GM21786 (cell line): ENCODE data around the gene SUPT6H.
"Not testable (repeated sequence)": the region's sequence is repeated elsewhere in the genome, so short reads cannot be mapped to it uniquely, and the experiment has no call there.

Experiments used
- ATAC-seq: cut with Tn5 transposase; IDR thresholded peaks from one replicate; pipeline ENCODE4 v1.9.1; 2021; ENCODE audit not compliant: unreplicated experiment

Gene SUPT6H

GRCh38 chr17:28717578-28718332, 55.8 kb downstream of the SUPT6H start, which contains the start of gene RAB34:
Gene RAB34 (minus strand): TSS chr17:28717868. CDS start chr17:28717266, 602 bp downstream.
- ATAC-seq: no peak

DNA sequence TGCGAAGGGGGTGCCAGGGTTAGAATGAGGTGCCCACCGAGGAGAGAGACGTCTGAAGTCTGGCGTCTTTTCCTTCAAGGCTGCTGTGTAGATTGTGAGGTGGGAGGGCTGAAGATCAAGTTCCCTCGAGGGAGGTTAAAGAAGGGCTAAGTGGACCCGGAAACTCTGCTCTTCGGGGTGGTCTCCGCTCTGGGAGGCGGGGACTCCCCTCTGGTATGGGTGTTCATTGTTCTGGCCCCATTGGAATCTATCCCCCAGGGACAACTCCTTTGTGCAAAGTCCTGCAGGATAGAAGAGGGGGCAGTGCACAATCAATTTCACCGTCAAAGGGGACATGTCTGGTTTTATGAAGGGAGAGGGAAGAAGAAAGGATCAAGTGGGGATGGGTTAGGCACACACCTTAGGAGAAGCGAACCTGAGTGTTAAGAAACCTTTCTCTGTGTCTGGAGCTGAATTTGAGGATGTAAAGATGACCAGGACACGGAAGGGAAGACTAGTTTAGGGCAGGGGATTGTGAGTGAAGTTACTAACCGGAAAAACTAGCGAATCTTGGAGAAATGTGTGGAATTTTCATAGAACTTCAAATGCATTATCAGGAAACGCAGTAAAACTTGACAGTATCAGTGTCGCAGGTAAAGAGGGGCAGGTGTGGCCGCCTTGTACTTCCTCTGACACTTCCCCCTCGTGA, 56.5 kb downstream of the SUPT6H start:
- no peak for ATAC-seq

- no peak for ATAC-seq
Observed at GRCh38 chr17:28719021-28719433, 57.0 kb downstream of the SUPT6H start.

- no peak for ATAC-seq
Observed at GRCh38 chr17:28720247-28720996, 58.4 kb downstream of the SUPT6H start.

DNA sequence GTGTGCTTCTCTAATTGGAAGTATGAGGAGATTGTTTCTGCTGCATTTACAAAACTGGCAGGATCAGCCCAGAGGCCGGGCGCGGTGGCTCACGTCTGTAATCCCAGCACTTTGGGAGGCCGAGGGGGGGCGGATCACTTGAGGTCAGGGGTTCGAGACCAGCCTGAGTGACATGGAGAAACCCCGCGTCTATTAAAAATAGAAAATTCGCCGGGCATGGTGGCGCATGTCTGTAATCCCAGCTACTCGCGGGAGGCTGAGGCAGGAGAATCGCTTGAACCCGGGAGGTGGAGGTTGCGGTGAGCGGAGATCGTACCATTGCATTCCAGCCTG, 59.0 kb downstream of the SUPT6H start:
- not testable (repeated sequence) for ATAC-seq

DNA sequence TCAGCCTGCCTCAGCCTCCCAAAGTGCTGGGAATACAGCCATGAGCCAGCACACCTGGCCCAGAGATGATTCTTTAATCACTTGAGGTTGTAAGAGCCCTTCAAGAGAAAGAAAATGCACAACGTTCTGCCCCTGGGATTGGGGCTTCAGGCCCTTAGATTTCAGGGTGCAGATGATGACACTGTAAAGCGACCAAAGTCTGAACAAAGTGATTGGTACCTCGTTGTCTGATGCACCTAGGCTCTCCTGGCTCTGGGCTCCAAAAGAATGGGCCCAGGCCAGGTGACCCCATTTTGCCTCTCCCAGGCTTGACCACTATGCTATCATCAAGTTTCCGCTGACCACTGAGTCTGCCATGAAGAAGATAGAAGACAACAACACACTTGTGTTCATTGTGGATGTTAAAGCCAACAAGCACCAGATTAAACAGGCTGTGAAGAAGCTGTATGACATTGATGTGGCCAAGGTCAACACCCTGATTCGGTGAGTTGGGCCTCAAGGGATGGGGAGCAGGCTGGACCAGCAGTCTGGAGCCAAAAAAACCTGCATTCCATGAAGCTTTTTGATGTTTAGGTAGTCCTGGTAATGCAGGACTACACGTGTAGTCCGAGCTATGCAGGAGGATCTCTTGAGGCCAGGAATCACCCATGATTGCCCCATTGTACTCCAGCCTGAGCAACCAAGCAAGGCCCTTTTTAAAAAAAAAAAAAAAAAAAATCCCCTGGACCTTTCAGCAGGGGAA, 60.6 kb downstream of the SUPT6H start:
- no peak for ATAC-seq

GRCh38 chr17:28723159-28723835, 61.3 kb downstream of the SUPT6H start:
- no peak for ATAC-seq

DNA sequence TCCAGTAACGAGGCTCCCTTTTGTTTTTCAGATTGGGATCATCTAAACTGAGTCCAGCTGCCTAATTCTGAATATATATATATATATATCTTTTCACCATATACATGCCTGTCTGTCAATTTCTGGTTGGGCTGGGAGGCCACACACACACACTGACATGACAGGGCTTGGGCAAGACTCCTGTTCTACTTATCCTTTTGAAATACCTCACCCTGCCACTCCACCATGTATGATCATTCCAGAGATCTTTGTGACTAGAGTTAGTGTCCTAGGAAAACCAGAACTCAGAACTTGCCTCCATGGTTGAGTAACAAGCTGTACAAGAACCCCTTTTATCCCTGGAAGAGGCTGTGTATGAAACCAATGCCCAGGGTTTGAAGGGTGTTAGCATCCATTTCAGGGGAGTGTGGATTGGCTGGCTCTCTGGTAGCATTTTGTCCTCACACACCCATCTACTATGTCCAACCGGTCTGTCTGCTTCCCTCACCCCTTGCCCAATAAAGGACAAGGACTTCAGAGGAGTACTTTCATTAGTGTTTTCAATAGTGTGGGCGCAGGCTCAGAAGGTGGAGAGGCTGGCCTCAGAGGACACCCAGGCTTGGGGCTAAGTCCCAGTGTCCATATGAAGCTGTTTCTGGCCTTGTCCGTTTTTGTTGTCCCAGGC, 62.0 kb downstream of the SUPT6H start:
- not testable (repeated sequence) for ATAC-seq

DNA sequence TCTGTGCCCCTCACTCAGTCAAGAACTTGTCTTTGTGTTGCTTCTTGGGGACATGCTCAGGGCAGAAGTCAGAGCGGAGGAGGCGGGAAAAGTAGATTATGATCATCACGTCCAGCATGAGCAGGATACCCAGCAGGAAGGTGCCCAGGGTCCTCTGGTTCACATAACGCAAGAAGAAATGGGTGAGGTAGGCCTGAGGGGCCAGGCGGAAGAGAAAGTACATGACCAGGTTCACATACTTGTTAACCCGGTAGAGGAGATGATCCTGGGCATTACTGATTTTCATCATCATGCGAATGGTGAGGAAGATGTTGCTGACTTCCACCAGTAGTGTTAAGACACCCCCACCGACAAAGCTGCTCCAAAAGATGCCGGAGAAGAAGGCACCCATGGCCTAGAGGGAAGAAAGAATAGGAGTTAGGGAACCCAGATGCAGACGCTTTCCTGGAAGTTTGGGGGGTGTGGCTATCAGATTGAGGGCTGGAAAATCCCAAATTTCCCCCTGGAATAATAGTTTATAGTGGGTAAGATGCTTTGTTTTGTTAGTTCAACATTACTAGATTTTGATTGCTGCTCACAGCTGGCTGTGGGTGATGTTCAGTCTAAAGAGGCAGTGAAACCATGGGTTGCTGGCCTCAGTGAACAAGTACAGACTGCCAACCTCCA, 62.6 kb downstream of the SUPT6H start:
- no peak for ATAC-seq

GRCh38 chr17:28725166-28725659, 63.2 kb downstream of the SUPT6H start:
- ATAC-seq: no peak

DNA sequence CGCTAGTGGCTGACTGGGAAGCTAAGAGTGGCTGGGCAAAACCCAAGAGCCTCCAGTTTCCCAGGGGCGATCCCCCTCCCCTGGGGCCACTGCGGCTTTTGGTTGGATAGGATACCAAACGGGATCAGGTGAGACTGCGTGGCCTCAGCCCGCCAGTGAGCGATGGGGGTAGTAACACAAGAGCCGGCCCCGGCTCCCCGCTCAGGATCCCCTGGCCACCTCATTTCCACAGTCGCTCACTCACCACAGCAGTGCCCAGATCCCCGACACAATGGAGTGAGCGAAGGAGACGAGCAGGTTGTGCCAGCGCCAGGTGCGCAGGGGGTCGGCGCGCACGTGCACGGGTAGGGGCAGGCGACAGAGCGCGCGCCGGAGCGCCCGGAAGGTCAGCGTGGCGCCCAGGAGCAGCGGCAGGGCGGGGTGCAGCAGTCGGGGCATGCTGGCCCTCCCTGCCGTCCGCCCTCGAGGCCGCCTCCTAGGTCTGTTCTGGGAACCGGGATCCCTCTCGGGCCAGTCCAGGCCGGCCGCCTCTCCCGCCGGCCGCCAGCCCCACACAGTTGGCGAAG, 63.7 kb downstream of the SUPT6H start:
- no peak for ATAC-seq

GRCh38 chr17:28726226-28726626, 64.2 kb downstream of the SUPT6H start, which contains the start of gene TLCD1:
Gene TLCD1 (minus strand): TSS chr17:28726233. CDS start chr17:28726097, 136 bp downstream.
- no peak for ATAC-seq

- peak; percentile 35 for ATAC-seq
Observed at GRCh38 chr17:28726627-28727491, 64.9 kb downstream of the SUPT6H start.

DNA sequence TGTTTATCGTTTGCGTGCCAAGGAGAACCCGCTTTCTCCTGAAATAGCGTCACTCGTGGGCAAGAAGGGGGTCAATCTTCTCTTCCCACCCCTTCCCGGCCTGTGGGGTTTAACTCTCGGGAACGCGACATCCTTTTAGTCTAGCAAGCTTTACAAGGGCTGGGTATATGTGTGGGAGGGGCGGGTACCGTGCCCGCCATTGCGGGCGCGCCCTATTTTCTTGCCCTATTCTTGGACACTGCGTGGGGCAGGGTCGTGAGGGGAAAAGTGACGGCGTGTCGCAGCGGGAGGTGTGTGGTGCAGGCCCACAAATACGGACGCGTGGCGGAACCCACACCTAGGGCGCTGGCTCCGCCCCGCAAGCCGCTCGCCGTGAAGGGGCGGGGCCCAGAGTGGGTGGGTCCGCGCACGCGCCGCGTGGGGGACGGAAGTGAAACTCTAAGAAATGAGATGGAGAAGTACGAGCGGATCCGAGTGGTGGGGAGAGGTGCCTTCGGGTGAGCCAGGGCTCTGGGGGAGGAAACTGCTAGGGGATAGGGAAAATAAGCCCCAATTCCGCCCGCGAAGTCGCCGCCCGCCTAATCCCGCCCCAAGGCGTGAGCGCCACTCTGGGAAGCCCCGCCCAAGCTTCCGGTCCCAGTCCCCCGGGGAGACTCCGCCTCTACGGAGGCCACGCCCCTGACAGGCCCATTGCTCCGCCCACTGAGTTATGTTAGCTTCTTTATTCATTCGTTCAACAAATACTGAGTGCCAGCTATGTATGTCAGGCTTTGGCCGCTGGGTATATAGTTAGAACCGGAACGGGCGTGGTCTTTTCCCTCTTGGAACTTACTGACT, 66.6 kb downstream of the SUPT6H start, which contains the start of gene NEK8:
TSS of gene NEK8 (plus strand) at position 425 of the 837 bp plus-strand sequence. CDS start at position 451, 26 bp downstream.
- peak; percentile 28 for ATAC-seq

- no peak for ATAC-seq
Observed at GRCh38 chr17:28729950-28730330, 67.9 kb downstream of the SUPT6H start.

GRCh38 chr17:28733346-28733745, 71.3 kb downstream of the SUPT6H start:
- no peak for ATAC-seq

DNA sequence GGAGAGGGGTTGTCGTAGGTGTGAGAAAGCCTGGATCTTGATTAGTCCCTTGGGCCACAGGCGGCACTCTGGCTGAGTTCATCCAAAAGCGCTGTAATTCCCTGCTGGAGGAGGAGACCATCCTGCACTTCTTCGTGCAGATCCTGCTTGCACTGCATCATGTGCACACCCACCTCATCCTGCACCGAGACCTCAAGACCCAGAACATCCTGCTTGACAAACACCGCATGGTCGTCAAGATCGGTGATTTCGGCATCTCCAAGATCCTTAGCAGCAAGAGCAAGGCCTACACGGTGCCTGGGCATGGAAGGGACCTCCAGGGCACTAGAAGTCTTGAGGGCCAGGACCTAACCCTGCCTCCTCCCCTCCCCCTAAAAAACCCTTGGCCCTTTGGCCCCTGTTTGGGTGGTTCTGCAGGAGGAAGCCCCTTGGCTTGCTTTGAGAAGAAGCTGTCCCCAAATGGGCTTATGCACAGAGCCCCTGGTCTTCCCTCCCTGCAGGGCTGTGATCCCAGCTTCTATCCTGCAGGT, 72.8 kb downstream of the SUPT6H start:
- ATAC-seq: no peak
